Inferior parietal cortex (tissue), 1 donor: ENCODE measurements around the gene SLC13A3.

Experiments used
- DNase-seq: peaks from one replicate; pipeline ENCODE4 v3.0.0-alpha.2; 2016; ENCODE audit errors: extremely low spot score

SLC13A3 gene

DNA sequence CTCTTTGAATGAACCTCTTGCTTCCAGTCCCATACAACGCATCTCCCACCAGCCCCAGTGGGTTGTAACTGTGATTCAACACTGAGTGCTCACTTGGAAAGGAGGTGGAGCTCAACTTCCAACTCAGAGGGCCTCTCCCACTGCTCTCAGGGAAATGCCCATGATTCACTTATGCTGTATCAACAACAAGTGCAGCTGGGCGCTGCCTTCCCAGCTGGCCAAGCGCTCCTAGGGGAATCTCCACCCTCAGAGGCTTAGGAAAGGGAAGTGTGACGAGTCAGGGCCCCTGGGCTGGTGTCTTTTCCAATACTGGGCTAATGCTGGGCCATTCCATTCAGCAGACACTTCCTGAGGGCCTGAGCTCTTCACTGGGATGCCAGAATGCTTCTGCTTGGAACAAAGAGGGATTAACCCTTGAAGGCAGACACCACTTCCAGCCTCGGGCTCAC, 92.7 kb downstream of the SLC13A3 start:
- no peak for DNase-seq

DNA sequence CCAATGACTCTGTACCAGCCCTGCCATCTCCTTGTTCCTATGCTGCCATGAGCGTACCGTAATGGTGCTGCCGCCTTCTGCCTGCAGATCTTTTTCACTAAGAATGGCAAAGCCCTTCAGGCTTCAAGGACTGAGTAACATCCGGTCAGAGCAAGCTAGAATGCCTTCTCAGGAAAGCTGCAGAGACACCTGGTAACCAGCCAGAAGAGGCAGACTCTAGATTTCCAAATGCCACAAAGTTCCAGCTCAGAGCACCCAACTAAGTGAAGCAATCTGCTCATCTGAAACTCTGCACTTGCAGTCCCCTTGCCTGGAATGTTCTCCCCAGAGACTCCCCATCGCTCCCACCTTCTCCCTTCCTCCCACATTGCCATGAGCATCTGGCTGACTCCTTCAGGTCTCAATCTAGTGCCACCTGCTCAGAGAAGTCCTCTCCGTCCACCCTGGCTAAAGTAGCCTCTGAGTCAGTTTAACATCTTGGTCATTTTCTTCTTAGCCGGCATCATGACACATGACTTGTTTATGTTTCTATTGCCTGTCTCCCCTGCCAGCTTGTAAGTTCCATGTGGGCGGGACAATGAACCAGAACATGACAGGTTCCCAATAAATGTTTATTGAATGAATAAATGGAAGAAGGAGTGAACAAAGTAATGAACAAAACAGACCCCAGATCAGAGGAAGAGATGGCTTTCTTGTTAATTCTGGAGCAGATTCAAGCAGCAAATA, 93.9 kb downstream of the SLC13A3 start:
- no peak for DNase-seq

GRCh38 chr20:46555370-46555956, 95.8 kb downstream of the SLC13A3 start:
- no peak for DNase-seq

- DNase-seq = no peak
Measured at GRCh38 chr20:46554828-46555227, 96.4 kb downstream of the SLC13A3 start.

DNA sequence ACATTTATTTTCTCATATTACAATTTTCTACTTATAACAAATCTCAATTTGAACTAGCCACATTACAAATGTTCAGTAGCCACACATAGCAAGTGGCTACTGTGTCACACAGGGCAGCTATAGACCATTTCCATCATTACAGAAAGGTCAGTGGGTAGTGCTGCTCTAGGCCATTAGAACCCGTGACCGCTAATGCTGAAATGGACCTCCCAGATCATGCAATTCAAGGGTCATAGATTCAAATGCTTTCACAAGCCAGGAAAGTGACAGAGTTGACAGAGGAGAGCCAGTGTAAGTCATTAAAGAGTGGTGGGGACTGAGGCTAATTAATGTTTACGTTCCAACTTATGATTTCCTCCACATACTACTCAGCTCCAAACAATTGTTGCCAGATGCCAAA, 97.3 kb downstream of the SLC13A3 start:
- DNase-seq = no peak

DNA sequence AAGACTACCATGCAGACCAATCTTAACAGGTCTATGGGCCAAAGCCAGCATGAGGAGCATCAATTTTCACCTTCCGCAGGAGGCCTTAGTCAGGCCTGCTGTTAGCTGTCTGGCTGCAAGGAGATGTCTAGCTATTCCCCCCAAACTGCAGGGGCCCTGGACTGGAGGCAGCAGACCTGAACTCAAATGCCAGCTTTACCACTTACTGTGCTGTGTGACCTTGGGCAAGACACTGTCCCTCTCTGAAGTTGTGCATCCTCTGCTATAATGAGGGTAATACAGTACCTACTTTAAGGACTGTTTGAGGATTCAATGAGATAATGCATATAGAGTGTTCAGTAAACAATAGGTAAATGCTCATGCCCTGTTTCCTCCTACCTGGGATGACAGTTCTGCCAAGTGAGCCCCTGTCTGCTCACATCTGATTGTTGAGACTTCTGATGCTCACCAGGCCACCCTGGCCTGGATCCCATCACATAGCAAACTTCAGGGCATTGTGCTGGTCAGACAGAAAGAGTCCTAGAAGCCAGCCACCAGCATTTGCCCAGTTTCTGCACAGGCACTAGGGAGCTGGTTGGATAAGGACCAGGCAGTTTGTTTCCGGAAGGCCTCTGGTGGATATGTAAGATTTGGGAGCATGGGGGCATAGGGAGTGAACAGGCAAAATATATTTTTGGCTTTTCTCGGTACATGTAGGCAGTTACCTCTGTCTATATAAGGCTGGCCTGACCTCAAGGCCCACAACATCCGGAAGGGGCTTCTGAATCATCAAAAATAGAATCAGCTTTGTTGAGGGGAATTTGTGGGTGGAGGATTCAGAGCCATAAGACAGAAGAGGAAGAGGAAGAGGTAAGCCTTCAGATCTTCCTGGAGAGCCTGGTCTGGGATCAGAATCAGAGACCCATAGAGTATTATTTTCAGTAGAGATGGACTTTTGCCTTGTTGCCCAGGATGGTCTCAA, 98.5 kb downstream of the SLC13A3 start:
- no peak for DNase-seq

DNA sequence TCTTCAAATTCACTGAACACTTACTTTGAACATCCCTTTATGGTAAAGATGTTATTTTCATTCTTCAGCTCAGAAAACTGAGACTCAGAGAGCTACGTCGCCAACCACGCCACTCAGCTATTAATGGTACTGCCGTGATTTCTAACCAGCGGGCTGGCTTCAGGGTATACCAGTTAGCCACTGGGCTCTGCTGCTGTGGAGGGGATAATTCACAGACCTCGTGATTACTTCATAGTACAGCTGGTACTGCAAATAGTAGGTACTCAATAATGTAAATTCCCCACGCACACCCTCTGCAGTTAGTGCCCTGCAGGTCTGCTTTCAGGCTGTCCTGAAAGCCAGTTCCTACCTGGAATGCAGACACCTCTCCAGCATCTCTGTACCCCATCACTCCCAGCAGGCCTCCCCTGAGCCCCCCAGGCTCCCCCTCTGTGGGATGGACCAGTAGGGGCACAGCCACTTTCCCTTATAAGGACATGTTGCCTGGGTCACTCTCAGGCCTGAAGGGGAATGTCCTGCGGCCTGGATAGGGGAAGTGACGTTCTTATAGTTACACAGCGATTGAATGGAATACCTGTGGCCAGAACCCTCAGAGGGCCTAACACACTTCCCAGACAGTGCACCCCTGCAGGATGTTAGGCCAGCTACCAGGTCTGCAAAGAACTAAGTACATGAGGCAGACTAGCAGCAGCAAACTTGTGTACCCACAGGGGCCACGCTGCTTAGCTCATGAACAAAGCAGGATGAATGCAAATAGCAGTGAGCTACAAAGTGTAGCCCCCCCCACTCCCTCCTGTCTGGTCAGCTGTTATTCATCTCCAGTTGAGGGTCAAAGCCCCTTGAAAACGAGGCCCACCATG, 99.5 kb downstream of the SLC13A3 start:
- DNase-seq = no peak

- DNase-seq = no peak
Measured at GRCh38 chr20:46550461-46550860, 100.8 kb downstream of the SLC13A3 start, which contains the start of gene OCSTAMP. Gene OCSTAMP (minus strand): TSS chr20:46550654. CDS start chr20:46550560, 94 bp downstream.

- DNase-seq = no peak
Measured at GRCh38 chr20:46549188-46549972, 101.9 kb downstream of the SLC13A3 start.

DNA sequence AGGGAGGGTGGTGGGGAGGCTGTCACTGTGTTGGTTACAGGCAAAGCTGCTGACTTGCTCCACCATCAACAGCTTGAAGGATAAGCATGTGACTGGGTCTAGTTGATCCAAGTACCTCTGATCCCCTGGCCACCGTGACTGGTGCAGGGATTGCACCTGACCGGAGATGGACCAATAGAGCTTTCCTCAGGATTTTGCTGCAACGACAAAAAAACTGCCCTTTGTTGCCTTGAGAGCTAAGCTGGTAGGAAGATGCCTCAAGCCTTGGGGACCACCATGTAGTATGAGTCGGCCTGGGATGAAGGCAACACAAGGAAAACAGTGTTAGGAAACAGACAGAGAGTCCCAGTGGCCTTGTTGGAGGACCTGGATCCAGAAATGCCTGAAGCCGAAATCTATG, 102.6 kb downstream of the SLC13A3 start:
- DNase-seq = no peak

DNA sequence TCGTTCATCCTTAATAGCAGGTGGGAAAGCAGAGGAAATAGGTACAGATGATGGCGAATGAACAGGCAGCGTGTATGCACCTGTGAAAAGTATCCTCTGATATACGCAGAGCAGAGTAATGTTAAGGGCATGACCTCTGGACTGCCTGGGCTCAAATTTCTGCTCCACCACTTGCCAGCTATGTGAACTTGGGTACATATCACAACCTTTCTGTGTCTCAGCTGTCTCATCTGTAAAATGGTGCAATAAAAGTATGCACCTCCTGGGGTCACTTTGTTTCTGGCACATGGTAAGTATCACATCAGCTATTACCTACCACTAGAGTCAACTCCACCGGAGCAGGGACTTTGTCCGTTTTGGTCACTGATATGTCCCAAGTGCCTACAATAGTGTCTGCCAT, 103.3 kb downstream of the SLC13A3 start:
- no peak for DNase-seq

DNA sequence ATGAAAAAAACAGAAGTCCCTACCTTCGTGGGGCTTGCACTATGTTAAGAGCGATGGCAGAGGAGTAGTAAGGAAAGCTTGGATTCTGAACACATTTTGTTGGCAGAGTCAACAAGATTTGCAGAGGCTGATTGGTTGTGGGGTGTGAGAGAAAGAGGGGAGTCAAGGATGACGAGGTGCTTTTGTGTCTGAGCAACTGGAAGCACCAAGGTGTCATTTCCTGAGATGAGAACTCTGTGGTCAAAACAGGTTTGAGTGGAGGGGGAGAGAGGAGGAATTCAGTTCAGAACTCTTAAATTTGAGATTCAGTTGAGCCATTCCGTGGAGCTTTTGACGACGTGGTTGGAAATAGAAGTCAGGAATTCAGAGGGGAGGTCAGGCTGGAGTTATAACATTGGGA, 104.3 kb downstream of the SLC13A3 start:
- no peak for DNase-seq

GRCh38 chr20:46546298-46546697, 105.0 kb downstream of the SLC13A3 start:
- DNase-seq = no peak

GRCh38 chr20:46545827-46546138, 105.5 kb downstream of the SLC13A3 start:
- DNase-seq = no peak

DNA sequence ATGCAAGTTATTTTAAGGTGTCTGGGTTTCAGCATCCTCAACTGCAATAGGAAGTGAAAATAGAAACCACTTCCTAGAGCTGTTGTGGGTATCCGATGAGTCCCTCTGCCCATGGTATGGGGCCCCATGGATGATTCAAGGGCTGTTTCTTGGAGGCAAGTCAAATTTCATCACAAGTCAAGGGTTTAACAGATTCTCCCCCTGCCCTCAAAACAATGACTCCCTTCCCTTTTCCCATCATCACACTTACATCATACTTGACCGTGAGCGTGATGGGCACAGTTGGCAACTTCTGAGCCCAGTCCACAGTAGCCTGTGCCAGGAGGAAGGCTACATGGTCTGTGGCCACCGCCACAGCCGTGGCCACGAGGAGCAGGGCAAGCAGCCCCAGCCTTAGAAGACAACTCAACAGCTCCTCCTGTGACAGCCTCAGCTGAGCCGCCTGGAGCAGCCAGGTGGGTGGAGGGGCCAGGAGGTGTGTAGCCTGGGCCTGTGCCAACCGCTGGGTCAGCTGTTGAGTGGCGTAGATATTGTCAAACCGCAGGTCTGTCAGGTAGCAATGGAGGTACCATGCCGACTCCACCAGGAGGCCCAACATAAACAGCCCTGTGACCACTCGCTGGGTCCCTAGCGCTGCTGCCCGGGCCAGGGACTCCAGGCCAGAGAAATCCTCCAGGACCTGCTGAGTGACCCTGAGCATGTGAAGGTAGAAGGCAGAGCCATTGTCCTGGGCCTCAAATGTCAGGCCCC, 106.0 kb downstream of the SLC13A3 start:
- no peak for DNase-seq

GRCh38 chr20:46544576-46544975, 106.7 kb downstream of the SLC13A3 start:
- DNase-seq = no peak

DNA sequence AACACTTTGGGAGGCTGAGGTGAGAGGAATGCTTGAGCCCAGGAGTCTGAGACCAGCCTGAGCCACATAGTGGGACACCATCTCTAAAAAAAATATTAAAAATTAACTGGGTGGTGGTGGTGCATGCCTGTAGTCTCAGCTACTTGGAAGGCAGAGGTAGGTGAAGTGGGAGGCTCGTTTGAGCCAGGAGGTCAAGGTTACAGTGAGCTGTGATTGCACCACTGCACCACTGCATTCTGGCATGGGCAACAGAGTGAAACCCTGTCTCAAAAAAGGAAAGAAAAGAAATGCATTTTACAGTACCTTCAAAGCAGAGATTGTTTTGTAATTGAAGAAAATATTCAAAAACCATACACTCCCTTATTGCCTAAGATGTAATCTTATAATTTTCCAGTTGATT, 107.3 kb downstream of the SLC13A3 start:
- no peak for DNase-seq

- no peak for DNase-seq
Measured at GRCh38 chr20:46543033-46543432, 108.2 kb downstream of the SLC13A3 start.

DNA sequence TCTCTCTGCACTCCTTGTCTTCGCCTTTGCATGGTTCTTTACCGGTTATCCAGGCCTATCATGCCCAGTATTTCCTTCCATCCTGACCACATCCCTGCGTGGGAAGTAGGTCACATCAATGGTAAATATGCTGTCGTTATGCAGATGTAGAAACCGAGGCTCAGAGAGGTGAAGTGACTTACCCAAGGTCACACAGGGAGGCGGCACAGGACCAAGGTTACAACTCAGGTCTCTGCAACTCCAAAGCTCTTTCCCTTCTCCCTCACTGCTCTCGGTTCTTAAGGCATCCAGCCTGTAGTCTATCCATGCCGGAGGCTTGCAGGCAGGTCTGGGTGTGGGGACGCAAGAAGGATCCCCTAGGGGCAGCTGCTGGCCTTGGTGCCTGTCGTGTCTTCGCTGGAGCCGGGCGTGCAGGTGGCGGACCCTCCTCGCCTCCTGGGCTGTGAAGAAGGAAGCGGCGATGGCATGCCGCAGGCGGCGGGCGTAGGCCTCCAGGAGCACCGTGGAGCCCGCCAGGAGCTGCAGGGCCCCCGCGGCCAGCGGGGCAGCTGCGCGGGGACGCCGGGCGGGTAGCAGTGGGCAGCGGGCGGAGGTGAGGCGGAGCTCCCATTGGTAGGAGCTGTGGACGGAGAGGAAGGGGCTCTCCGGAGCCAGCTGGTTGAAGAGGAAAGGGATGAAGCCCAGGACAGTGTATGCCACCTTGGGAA, 109.9 kb downstream of the SLC13A3 start:
- no peak for DNase-seq
